ENCODE measurements around the gene SARDH.

The SARDH gene

DNA sequence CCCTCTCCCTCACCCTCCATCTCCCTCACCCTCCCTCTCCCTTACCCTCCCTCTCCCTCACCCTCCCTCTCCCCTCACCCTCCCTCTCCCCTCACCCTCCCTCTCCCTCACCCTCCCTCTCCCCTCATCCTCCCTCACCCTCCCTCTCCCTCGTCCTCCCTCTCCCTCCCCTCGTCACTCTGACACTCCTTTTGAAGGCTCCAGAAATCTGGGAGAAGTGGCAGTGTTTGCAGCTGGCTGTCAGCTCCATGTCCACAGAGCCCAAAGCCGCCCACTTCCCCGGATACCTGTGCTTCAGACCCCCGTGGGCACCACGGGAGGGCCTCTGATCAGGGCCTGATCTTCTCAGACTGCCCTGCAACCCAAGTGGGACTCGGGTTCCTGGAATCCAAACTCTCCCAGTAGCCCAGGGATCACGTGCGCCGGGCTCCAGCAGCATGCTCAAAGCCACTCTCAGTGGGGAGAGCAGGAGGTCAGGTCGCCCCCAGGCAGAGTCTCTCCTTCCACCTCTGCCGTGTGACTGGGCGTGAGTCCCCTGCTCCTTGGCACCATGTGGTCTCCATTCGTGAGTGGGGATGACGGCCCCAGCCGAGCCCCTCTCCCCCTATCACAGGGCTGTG lies 68.9 kb downstream of the SARDH start:
- DNase-seq (ENCODE audit: low read depth): no peak

DNA sequence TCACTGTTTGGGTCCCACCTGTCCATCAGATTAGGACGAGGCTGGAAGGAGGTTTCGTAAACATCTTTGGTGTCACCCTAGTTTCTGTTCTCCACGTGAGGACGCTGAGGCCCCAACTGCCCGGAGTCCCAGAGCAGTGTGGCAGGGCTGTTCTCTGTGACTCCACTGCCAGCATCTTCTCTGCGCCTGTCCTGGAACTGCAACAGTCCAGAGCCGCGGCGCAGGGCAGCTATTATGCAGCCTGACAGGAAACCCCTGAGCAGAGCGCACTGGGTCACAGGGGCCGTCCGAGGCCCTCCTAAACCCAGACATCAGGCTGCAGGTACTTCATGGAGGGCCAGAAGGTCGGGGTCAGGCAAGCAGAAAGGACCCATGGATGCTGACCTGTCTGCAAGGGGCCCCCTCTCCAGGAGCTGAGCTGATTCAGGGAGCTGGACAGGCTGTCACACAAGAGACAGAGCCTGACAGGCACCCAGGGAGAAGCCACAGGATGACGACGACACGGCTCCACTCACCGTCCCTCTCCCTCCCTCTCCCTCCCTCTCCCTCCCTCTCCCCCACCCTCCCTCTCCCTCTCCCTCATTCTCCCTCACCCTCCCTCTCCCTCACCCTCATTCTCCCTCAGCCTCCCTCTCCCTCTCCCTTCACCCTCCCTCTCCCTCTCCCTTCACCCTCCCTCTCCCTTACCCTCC lies 70.2 kb downstream of the SARDH start:
- no peak for DNase-seq (ENCODE audit: low read depth)

DNA sequence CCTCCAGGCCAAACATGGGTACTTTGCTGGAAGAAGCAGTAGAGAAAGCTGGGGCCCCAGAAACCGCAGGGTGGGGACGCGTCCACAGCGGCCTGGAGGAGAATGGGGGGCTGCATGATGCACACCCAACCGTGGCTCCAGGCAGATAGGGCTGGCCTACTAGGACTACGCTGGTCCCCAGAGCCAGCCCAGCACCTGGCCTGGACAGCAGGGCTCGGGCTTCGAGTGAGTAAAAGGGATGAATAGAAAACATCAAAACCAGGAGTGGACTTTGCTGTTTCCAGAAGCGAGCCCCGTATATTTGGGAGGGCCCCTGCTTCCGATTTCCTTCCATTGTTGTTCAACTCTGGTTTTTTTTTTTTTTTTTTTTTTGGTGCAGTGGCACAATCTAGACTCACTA lies 71.3 kb downstream of the SARDH start:
- no peak for DNase-seq (ENCODE audit: low read depth)

DNA sequence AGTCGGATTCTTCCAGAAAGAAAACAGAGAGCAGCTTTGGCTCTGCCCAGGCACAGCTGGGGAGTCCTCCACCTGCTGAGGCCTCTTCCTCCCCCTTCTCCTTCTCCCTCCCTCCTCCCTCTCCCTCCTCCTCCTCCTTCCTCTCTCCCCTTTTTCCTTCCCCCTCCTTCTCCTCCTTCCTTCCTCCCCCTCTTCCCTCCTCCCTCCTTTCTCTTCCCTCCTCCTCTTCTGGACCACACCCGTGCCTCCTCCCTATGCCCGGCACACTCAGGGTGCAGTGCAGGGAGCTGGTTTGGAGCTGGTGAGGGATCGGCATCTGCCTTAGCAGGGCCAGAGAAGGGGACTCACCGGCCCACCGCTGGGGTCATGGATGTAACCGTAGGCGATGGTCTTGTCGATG lies 71.8 kb downstream of the SARDH start:
- DNase-seq (ENCODE audit: low read depth): no peak

DNA sequence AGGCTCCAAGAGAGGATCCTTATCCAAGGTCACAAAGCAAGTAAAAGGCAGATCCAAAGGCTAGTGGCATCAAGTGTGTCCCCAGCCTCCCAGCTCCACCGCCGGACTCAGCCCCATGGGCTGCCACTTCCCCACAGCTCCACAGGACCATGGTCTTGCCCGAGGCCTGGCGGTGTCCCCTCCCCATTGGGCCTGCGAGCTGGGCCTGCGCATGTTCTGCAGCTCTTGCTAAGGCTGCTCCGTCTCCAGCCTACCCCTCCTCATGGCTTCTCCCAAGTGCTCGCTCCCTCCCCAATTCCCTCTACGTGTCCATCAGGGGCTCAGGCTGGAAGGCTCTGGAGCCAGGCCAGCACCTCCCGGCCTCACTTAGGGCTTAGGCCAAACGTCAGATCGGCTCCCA lies 72.6 kb downstream of the SARDH start:
- no peak for DNase-seq (ENCODE audit: low read depth)

DNA sequence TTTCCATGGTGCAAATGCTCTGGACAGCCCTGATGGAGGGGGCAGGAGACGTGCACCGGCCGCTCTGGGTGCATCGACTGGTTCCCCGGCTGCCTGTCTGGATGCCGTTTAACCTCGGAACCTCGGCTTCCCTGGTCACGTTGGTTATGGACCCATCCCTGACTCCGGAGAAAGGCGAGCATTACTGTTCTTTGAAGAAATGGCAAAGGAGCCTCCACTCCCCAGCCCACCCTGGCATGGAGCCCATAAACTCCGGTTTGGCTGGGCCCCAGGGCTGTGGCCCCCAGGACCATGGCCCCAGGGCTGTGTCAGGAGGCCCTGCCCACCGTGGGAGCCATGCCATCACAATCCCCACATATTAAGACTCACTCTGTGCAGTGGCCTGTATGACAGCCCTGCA lies 73.1 kb downstream of the SARDH start:
- DNase-seq (ENCODE audit: low read depth): no peak

DNA sequence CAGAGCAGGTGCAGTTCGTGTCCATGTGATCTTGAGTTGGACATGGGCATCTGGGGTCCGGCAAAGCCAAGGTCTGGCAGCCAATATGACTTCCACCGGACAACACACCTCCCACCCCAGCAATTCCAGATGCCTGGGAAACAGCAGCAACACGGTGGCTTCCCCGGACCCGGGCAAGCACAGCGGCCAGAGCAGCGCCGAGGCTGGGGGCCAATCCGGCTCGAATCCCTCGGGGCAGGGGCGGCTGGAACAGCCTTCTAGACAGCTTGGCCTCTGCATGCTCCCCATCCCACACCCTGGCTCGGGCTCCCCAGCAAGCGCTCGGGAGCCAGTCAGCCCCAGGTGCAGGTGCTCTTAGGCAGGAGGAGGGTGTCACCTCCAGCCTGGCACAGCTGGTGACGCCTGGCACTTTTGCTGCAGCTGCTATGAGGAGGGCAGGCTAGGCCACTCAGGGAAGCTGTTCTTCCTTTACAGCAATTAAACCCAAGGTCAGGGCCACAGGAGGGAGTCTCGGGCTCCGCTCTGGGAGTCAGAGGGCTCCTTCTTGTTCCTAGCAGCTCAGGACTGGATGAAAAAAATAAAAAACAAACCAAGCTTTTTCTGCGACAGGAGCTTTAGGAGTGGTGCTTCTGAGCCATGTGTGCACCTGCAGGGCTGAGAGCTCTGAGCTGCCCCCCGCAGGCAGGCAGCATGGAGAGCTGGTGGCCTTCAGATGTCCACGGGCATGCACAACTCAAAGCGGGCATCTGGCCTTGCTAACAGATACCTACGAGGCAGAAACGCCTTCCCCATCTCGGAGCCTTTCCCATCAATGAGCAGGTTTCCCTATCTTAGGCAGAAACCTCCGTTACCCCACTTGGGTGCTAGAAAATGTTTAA lies 73.7 kb downstream of the SARDH start:
- DNase-seq (ENCODE audit: low read depth): no peak

DNA sequence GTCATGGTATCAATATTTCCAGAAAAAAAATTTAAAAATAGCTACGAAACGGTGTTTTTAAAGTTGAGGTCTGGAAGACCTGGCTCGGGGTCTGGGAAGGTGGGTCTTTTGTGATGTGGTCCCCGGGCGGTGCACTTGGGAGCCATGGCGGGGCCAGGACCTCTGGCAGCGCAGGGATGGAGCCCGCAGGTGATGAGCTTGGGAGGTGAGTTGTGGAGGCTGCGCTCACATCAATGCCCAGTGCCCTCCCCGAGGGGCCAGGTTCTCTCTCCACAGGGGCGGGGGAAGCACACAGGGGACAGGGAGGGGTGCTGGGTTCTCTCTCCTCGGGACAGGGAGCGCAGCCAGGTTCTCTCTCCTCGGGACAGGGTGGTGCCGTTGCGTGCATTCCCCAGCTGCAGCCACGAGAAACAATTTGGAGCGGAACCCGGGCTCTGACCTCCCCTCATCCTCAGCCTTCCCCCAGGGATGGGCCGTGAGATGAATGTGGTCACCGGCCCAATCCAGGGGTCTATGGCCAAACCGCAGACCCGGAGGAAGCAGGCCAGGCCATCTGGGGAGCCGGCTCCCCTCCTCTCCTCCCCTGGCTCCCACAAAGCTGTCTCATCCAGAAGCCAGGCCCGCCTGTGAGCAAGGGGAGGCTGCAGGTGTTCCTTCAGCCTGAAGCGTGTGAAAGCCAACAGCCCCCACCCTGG lies 76.2 kb downstream of the SARDH start:
- DNase-seq (ENCODE audit: low read depth): no peak

DNA sequence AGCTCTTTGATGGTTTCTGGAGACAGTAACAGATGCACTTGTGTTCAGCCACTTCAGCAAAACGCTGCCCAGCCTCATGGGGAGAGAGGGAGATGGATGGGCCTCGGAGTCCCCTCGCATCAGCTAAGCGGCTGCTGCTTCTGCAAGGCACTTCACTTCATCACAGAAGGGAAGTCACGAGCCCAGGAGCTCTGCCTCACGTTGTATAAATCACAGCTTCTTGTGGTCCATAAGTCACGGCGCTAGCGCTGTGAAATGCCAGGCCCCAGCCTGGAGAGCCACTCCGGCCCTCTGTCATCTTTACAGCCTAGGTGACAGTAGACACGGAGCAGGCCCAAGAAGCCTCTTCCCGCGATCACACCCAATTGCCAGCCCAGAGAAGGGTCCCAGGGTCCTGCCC lies 78.6 kb downstream of the SARDH start:
- DNase-seq (ENCODE audit: low read depth): no peak

DNA sequence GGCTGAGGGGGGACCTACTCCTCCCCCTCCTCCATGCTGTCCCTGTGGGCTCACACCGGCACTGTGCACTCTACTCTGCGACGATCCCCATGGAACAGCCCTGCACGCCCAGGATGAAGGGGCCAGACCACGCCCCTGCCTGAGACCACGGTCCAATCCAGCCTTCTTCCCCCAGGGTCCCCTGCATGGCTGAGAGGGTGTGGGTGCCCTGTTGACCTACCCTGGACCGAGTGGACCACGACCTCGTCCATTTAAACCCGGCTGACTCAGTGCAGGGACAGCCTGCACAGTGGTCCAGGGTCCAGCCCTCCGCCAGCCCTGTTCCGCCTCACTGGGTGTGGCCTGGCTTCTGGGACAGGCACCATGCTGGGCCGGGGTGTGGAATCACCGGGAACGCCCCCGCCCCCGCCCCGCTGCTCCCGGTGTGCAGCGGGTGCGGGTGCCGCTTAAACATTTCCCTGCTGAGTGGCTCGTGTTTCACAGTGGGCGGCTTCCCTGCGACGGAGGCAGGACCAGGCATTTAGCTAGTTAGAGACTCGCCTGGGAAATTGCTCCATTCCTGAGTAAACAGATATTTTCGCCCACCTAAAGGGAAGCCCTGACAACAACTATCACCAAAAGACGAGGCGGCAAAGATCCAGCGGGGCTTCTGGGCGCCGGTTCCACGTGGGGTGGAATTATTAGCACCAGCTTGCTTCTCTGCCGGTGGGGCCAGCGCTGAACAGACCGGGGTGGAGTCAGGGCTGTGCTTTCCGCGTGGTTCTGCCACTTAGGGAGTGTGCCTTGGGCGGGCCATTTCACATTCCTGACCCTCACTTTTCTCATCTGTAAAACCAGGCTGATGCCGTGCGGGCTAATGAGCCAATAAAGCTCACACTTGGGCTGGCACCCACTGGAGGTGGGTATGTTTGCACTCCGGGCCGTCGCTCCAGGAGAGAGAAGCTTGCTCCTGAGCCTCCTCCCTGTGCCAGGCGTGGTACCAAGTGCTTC lies 79.4 kb downstream of the SARDH start:
- DNase-seq (ENCODE audit: low read depth): no peak

DNA sequence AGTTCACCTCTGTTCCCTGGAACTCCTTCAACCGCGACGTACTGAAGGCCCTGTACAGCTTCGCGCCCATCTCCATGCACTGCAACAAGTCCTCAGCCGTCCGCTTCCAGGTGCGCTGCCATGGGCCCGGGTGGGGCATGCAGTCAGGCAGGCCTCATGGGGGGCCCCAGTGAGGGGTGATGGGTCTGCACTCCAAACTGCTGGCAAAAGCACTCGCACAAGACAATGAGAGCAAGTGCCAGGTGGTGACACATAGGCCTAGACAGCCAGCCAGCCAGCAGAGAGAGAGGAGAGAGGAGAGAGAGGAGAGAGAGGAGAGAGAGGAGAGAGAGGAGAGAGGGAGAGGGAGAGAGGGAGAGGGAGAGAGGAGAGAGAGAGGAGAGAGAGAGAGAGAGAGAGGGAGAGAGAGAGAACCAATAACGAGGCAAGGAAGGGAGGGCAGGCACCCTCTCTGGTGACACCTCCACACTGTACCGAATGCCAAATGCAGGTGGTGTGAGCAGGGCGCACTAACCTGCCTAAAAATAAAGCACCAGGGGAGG lies 81.0 kb downstream of the SARDH start:
- DNase-seq (ENCODE audit: low read depth): no peak

DNA sequence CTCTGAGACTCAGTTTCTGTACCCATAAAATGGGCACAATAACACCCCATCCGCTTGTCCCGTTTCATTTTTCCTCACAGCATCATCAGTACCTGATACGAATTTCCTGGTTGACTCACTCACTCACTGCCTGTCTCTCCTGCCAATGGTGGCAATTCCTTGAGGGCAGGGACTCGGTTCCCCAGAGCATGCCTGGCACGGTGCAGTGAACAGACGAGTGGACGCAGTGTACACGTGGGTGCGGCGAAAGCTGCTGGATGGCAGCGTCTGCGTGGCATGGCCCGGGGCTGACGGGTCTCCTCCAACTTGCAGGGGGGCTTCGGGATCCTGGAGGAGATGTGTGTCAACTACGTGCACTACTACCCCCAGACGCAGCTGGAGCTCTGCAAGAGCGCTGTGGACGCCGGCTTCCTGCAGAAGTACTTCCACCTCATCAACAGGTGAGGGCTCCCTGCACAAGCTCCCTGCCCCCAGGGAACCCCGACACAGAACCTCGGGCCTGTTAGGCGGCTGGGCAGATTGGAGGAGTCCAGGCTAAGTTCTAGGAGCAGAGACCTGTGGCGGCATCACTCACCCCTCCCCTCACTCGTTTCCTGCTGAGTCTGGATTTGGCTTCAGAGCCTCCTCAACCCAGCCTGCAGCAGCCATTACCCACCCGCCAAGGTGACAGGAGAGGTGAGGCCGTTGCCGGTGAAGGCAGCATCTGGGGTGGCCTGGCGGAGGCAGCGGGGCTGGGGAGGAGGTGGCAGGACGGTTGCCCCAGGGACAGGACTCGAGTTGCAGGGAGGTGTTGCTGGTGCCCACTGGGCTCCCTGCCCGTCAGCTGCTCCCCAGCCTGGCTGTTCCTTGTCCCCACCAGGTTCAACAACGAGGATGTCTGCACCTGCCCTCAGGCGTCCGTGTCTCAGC lies 81.7 kb downstream of the SARDH start:
- DNase-seq (ENCODE audit: low read depth): no peak

DNA sequence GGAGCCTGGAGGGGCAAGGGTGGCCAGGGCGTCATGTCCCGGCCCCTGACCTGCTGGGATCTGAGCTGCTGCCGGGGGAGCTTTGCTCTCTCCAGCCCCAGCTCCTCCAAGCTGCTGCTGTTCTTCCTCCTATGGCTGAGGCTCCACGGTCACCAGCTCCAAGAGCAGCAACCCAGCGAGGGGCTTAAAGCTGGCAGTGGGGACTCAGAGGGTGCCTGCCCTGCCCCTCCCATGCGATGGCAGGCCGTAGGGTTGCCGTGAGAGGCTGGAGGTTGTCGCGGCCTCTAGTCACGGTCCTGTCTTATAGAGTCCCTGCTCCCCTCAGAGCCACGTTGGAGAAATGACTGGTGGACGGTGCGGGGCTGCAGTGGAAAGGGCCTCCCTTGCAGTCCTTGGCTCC lies 82.5 kb downstream of the SARDH start:
- DNase-seq (ENCODE audit: low read depth): no peak

DNA sequence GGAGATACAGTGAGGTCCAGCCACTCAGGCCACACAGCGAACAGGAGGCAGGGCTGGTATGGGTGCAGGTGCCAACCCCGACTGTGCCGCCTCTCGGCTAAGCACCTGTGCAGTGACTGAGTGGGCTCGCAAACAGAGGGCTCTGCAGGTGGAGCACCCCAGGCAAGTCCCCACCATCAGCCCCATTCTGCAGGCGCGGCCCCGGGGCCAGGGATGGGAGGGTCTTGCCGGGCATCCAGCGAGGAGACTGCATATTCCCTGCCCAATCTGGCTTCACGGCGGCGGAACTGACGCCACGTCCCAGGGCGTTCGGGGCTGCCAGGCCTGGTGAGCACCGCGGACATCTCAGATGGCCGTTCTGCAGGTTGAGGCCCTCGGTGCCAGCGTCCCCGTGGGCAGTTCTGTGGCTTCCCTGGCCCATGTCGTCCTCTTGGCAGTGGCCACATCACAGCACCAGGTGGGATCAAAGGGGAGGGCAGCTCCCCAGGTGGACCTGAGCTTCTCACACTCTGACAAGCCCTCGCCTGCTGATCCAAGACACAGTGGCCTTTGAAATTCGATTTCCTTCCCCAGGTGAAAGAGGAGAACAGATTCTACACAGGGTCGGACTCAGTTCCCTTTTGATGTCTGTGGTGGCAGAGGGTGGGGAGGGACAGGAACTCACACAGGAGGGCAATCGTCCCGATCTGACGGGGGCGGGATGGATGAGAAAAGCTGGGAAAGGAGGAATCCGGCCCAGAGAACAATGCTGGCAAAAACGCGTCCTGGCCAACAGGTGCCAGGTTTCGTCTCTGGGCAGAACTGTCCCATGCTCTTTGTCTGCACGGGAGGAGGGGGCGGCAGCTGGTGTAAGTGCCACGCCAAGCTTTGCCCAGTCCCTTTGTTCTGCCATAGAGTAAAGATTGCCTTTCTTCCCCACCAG lies 83.2 kb downstream of the SARDH start:
- no peak for DNase-seq (ENCODE audit: low read depth)

DNA sequence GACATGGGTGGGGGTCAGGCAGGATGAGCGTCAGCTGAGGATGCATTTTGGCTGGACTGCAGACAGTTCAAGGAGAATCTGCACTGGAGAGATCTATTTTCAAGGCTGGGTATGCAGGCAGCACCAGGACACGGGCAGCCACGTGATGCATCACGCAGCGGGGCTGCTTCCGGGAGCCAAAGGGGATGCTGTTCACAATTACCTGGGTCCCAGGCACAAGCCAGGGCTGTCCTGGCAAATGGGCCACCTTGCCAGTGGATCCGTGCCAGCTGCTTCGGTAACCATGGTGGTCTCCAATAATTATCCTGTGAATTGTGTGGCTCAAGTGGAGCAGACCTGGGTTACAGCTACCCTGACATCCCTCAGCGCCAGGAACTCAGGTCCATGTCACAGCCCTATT lies 84.5 kb downstream of the SARDH start:
- DNase-seq (ENCODE audit: low read depth): no peak

DNA sequence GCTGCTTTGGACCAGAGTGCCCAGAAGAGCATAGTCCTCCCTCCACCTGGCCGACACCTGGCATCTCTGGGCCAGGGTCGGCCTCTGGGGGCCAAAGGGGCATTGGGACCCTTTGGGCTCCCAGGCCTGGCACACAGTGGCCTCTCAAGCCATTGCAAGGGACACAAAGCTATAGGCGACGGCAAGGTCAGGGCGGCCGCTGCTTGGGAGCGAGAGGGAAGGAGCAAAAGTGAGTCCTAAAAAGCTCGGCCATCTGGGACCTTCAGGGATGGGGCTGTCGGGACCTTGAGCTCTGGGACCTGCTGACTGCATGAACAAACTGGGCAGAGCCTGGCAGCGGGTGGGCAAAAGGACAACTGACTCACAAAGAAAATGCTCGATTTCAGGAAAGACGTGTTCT lies 88.1 kb downstream of the SARDH start:
- DNase-seq (ENCODE audit: low read depth): no peak

DNA sequence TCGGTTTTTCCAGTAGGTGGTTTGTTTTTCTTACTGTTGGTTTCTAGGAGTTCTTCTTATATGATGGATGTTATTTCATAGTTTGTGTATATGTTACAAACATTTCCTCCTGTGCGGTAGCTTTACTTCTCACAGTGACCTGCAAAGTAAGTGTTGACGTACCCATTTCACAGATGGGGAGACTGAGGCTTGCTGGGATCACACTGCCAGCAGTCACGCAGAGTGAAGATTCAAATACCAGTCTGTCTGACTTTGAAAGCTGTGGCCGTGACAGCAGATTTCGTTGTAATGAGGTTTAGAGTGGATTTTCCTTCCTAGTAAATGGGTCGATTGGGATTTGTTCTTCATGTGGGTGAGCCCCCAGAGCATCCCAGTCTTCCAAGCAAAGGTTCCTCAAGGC lies 89.0 kb downstream of the SARDH start:
- DNase-seq (ENCODE audit: low read depth): no peak

DNA sequence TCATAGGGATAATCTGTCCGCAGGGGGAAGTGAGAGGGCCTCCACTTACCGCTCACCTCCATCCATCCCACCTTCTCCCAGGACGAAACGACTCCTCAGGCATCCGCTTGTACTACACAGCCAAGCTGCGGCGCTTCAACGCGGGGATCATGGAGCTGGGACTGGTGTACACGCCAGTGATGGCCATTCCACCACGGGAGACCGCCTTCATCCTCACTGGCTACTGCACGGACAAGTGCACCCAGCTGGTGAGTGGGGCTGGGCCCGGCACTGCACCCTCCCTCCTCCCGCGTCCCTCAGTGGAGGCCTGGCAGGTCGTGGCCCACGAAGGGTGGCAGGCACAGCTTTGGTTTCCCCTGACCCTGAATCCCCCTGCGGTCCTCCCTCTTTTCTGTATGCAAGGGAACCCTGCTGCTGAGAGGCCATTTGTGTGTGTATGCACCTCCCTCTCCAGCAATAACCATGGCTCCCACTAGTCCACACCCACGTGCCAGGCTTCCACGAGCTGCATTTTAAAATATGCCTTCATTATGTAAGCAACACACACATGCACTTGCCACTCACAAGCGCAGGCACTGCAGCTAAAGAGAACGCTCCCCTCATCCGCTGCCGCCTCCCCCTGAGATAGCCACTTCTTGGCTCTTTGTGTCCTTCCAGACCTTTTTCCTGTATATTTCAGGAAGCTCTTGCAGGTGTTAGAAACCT lies 90.2 kb downstream of the SARDH start:
- DNase-seq (ENCODE audit: low read depth): no peak
